22Rv1 (cell line): ENCODE results near the gene TMEM82.

ENCODE experiments used
- H3K27ac ChIP-seq: fragments of 450-650 bp; 2 replicates; pipeline ENCODE4 v1.5.1; 2017
- ZFX ChIP-seq: fragments of 450-650 bp; IDR thresholded peaks from 2 replicates; pipeline ENCODE4 v1.6.1; 2017; ENCODE audit warnings: antibody characterized with exemption, borderline replicate concordance
- TF ChIP-seq, protein P1 (sequence below): fragments of 450-650 bp; IDR thresholded peaks from 2 replicates; pipeline ENCODE4 v1.5.1; 2017; ENCODE audit warnings: mild to moderate bottlenecking

The TMEM82 gene

DNA sequence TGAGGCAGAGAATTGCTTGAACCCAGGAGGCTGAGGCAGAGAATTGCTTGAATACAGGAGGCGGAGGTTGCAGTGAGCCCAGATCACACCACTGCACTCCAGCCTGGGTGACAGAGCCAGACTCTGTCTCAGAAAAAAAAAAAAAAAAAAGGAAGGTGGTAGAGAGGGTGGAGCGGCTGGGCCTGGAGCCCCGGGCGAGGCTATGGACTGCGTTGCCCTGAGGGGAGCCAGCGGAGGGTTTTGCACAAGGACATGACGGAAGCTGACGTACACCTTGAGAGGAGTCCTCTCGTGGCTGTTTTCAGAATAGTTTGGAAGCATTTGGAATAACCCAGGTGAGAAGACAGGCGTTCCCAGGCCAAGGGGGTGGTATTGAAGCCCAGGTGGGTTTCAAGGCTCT is 9.4 kb downstream of the TMEM82 start:
- no peak overlapping the region for H3K27ac ChIP-seq
- TF ChIP-seq, protein P1, sequence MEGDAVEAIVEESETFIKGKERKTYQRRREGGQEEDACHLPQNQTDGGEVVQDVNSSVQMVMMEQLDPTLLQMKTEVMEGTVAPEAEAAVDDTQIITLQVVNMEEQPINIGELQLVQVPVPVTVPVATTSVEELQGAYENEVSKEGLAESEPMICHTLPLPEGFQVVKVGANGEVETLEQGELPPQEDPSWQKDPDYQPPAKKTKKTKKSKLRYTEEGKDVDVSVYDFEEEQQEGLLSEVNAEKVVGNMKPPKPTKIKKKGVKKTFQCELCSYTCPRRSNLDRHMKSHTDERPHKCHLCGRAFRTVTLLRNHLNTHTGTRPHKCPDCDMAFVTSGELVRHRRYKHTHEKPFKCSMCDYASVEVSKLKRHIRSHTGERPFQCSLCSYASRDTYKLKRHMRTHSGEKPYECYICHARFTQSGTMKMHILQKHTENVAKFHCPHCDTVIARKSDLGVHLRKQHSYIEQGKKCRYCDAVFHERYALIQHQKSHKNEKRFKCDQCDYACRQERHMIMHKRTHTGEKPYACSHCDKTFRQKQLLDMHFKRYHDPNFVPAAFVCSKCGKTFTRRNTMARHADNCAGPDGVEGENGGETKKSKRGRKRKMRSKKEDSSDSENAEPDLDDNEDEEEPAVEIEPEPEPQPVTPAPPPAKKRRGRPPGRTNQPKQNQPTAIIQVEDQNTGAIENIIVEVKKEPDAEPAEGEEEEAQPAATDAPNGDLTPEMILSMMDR = no peak
- no peak for TF ChIP-seq ZFX

DNA sequence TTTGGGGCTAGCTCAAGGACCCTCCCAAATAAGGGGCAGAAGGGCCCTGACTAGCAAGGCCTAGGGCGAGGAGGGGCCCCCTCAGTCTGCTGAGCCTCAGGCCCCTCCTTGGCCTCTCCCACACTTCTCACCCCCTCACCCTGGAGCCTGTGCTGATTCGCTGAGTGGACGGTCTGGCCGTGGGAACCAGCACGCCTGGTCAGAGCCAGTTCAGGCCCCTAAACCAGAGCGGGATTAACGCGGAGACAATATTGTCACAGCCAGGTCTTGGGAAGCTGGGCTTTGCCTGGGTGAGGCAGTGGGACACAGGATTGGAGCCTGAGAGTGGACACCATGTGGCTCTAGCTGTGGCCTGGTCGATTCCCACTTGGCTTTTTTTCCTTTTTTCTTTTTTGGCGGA is 11.5 kb downstream of the TMEM82 start:
- H3K27ac ChIP-seq = no peak overlapping the region
- TF ChIP-seq, protein P1 = no peak
- TF ChIP-seq ZFX = no peak

DNA sequence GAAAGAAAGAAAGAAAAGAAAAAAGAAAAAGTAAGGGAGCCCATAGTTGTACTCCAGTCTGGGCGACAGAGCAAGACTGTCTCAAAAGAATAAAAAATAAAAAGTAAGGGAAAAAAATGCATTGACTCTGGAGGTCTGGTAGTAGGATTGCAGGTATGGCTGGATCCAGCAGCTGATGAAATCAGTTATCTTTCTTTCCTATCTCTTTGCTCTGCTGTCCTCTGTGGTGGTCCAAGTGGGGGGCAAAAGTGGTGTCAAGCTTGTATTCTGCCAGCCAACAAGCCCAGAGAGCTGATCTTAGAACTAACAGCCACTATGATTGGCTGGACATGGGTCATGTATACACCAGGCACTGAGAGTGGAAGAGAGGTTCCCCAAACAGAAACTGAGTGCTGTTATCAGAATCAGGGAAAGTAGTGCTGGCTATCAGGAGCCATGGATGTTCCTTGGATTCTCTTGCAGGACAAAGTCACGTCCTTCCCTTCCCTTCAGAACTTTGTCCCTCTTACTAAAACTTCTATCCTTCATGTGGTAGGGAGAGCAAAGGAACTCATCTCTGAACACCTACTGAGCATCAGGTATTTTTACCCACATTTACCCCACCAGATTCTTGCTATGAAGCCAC is 12.8 kb downstream of the TMEM82 start:
- TF ChIP-seq, protein P1 = no peak
- no peak for TF ChIP-seq ZFX
- H3K27ac ChIP-seq = no peak overlapping the region

DNA sequence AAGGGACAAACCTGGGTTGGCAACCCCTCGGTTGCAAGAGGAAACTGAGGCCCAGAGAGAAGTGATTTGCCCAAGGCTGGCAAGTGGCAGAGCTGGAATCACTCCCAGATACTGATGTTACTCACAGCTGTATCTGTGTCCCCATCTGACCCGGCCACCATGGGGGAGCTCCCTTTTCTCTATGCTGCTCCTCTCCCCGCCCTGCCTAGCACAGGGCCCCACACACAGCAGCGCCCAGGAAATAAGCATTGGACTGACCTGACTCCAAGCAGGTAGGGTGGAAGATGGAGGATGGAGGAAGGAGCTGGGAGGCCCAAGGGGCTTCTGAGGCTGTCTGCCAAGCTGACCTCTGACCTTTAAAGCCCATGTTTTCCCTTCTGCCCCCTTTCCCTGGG is 13.3 kb downstream of the TMEM82 start:
- H3K27ac ChIP-seq = peak overlapping the region; percentile 74

DNA sequence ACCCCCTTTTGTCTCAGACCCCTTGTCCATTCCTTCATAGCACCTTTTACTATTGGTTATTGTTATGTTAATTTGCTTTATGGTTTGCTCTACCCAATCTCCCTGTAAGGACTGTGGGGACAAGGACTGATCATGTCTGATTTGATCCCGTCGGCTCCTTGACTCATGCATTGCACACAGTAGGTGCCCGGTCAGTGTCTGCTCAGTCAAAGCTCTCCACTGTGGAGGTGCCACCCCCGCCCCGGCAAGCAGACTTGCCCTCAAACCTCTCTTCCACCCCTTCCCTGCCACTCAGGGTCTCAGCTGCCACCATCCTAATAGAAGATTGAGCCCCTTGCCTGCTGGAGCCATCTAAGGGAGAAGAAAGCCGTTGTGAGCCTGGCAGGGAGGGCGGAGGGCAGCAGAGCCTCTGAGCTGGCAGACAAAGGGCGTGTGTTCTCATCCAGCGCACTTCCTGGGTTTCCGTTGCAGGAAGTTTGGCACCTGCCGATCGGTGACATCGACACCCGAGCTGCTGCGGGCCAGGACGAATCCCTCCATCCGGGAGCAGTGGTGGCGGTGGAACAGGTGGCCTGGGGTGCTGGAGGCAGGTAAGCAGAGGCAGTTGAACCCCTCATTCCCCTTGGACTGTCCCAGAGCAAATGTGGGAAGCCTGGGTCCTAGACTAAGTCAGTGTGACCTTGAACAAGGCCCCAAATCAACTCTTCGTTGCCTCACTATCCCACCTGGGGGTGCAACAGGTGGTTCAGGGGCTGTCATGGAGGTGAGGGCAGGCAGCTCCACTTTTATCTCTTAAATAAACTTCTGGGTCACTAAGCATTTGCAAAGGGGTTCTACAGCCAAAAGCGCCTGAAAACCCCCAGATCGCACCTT is 14.1 kb downstream of the TMEM82 start:
- peak overlapping the region; percentile 74 for H3K27ac ChIP-seq
- no peak for TF ChIP-seq ZFX
- TF ChIP-seq, protein P1 = 0 out of 2 replicates have a peak, but pooled peaks have one; percentile 2

More for the DNA sequence above, 13.3 kb downstream of the TMEM82 start:
- TF ChIP-seq, protein P1 = no peak
- no peak for TF ChIP-seq ZFX

DNA sequence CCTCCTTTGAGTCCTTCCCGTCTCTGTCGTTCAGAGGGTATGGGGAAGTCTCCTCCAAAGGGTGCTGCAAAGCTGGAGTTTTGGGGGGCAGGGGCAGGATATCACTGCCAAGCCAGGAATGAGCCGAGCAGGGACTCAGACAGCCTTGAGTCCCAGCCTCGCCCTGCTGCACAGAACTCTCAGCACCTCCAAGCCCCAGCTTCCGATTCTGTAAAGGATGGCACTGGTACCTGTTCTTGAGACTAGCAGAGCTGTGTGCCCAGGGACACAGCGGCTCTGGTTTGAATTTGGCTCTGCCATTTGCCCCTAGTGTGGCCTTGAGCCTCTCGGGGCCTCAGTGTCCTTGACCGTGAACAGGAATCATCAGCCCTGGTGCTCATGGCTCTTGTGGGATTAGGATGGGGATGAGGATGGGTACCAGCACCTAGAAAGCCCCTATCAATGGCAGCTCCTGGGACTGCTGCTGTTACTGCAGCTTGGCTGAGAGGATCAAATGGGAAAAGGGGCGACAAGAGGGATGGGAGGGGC is 14.8 kb downstream of the TMEM82 start:
- peak overlapping the region; percentile 74 for H3K27ac ChIP-seq
- TF ChIP-seq, protein P1 = no peak
- no peak for TF ChIP-seq ZFX
